SH-SY5Y (cell line): Measurements from ENCODE around the gene GAREM1.

Source experiments
- GATA2 ChIP-seq: IDR thresholded peaks from 2 replicates; pipeline ENCODE4 v1.6.1; 2011; ENCODE audit warnings: mild to moderate bottlenecking, low read depth, low read length
- GATA3 ChIP-seq: IDR thresholded peaks from 2 replicates; pipeline ENCODE4 v1.6.1; 2011; ENCODE audit warnings: low read depth, mild to moderate bottlenecking, low read length, moderate library complexity

Gene GAREM1

GRCh38 chr18:32242395-32242794 lies 228.3 kb downstream of the GAREM1 start:
- TF ChIP-seq GATA2 (no peak), GATA3 (no peak)

DNA sequence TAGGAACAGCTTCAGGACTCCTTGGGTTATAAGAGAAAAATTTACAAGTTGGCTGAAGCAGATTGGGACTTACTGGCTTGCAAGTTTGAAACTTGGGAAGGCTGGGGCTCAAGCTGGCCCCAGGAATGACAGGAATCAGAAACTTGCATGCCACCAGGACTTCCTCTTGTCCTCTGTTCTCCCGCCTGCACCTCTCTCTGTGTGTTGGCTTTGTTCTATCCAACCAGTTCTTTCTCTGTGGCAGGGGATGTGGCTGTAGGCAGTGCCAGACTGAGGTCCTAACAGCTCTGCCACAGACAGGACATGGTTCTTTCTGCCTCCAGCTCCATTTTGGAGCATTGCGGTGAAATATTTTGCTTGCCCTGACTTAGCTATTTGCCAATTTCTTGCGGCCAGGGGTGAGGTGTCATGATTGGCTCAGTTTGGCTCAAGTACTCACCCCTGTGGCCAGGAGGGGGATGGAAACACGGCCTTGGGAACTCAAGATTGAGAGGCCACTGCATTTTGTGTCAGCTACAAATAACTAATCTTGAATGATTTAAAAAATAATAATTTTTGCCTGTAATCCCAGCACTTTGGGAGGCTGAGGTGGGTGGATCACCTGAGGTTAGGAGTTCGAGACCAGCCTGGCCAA lies 231.9 kb downstream of the GAREM1 start:
- no peak for TF ChIP-seq GATA2
- no peak for TF ChIP-seq GATA3

DNA sequence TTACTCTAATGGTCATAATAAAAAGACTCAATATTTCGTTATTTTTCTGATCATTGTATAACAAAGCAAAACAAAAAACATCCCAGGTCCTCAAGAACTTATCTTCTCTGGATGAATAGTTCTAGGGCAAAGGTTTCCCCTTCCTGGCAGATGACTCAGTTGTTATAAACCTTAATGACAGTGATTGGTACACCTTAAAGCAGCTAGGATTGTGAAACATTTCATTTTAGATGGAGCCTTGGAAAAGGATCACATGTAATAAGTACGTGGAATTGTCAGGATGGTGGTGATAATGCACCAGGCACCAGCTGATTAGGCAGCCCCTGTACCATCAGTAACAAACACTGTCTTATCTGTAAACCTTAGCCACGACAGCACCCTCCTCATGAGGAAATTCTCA lies 233.6 kb downstream of the GAREM1 start:
- no peak for TF ChIP-seq GATA2
- TF ChIP-seq GATA3, result no peak

GRCh38 chr18:32219431-32220018 lies 251.2 kb downstream of the GAREM1 start:
- no peak for TF ChIP-seq GATA2
- no peak for TF ChIP-seq GATA3

DNA sequence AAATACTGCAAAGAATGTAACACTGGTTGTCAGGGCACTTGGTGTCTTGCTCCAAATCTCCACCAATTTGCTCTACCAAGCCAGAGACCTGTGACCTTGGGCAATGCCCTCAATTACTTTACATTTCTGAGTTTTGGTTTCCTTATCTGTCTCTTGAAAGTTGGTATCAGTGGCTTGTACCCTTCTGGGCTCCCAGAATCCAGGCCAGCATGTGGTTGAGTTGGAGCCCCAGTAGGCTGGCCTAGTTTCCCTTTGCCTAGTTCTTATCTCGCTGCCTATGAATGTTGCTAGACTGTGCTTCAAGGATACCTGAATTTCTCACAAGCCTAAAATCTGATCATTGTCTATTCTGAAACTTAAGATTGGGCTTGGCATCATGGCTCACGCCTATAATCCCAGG lies 254.3 kb downstream of the GAREM1 start:
- TF ChIP-seq GATA2, result no peak
- no peak for TF ChIP-seq GATA3

DNA sequence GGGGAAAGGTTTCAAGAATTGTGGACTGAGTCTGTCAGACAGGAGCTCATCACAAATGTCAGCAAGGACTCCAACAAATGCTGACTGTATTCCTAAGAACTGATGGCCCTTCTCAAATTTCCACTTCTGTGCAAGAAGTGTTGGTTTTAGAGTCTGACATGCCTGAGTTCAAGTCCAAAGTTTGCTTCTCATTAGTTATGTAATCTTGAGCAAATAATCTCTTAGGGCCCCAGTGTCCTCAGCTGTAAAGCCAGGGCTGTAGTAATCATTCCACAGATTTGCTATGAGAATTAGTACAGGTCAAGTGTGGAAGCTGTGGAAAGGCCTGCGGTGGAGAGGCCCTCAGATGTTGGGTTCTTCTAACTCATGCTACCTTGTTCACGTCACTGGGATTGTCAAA lies 257.0 kb downstream of the GAREM1 start:
- no peak for TF ChIP-seq GATA2
- TF ChIP-seq GATA3, result no peak
